Measurements from ENCODE around the gene ANKRD13B. TPM values are rescaled to one million over a fixed set of nuclear protein-coding genes. Genes with fewer than 3 reads are reported as not detected.

The ANKRD13B gene
- total and polyA plus RNA-seq, 12 donors: 1.0 to 23.8 (median 5.4) TPM

DNA sequence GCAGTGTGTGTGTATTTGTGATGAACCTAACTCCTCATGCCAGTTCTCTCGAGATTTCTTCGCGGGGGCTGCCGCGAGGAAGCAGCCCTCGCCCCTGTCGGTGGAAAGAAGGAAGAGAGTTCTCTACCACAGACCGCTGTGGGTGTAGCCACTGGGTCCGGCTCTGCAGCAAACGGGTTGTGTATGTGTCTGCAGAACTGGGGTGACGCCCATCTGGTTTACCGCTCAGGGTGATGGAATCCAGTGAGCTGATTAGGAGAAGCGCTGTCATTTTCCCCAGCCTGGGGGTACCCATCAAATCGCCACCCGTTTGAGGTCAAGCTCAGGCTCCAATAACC, 22.1 kb downstream of the ANKRD13B start:
- H3K36me3 ChIP-seq (replicated peaks in 1 of 2): no peaks in the 10 kb centered on the region
- TF ChIP-seq, protein P1, sequence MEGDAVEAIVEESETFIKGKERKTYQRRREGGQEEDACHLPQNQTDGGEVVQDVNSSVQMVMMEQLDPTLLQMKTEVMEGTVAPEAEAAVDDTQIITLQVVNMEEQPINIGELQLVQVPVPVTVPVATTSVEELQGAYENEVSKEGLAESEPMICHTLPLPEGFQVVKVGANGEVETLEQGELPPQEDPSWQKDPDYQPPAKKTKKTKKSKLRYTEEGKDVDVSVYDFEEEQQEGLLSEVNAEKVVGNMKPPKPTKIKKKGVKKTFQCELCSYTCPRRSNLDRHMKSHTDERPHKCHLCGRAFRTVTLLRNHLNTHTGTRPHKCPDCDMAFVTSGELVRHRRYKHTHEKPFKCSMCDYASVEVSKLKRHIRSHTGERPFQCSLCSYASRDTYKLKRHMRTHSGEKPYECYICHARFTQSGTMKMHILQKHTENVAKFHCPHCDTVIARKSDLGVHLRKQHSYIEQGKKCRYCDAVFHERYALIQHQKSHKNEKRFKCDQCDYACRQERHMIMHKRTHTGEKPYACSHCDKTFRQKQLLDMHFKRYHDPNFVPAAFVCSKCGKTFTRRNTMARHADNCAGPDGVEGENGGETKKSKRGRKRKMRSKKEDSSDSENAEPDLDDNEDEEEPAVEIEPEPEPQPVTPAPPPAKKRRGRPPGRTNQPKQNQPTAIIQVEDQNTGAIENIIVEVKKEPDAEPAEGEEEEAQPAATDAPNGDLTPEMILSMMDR (IDR thresholded peaks at IDR 0.05): no peak
- no peak for TF ChIP-seq POLR2A (IDR thresholded peaks at IDR 0.05)
- peaks cover 26 to 53% of the 10 kb centered on the region in 2 donors for H3K4me1 ChIP-seq (replicated peaks in 1 of 2)
- peak overlapping the region in 1 of 4 donors; percentile 48 for H3K4me3 ChIP-seq
- H3K27ac ChIP-seq: no peak overlapping the region
- peak in 2 of 7 donors; percentile 28 to 42 for DNase-seq
- intact Hi-C loops (cut with DNase I): loop anchor here in 1 of 2 donors (5.0 kb wide), 1 partner anchor 33 kb away; no protein-coding TSS in a partner anchor
- no peaks in the 10 kb centered on the region for H3K9me3 ChIP-seq (replicated peaks in 1 of 3)
- no peaks in the 10 kb centered on the region for H3K27me3 ChIP-seq
- WGBS, 4 donors: 16 to 37% (median 28%) methylated on average over 11 to 15 of the region's 15 CpGs

DNA sequence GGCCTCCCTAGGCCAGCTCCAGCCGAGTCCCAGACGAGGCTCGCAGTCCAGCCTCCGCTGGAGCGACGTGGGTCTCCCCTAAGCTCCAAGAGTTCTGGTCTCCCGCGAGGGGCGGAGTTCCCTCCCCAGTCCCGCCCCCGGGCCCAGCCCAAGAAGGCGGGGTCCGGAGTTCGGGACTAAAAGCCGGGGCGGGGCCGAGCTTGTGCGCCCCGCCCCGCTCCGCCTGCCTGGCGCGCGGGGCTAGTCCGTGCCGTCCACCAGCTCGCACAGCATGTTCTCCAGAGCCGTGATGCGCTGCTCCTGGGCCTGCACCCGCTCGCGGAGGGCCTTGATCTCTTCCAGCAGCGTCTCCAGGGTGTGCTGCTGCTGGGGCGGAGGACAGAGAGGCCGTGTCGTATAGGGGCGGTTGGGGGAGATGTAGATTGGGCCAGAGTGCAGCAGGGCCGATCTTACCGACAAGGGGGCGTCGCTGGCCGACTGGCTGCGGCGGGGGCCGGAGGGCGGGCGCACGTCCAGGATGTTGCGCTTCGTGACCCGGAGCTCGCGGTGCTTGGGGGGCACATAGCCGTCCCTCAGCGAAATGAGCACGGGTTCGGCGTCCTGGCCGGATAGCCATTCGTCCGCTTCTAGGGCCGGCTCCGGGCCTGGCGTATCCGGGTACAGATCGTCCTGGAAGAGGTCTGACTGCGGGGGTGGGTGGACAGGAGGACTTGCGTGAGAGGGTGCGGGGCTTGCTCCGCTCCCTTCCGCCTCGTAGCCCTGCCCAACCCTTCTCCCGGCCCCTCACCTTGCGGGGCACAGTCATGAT, 22.8 kb downstream of the ANKRD13B start:
- 0 to 4% (median 3%) methylated on average over 12 to 74 of the region's 74 CpGs for WGBS, 4 donors
- Histone ChIP-seq H3K27ac (peak overlapping the region in 1 of 5 donors; percentile 45), H3K27me3 (no peaks in the 10 kb centered on the region), H3K9me3 (replicated peaks in 1 of 3) (no peaks in the 10 kb centered on the region), H3K4me1 (replicated peaks in 1 of 2) (peaks cover 26 to 53% of the 10 kb centered on the region in 2 donors), H3K36me3 (replicated peaks in 1 of 2) (no peaks in the 10 kb centered on the region), H3K4me3 (peak overlapping the region in 2 of 4 donors; percentile 13 to 48)
- TF ChIP-seq POLR2A (IDR thresholded peaks at IDR 0.05): peak in 1 of 2 donors; percentile 64
- TF ChIP-seq, protein P1 (IDR thresholded peaks at IDR 0.05): no peak
- peak; percentile 77 to 90 (median 84) for DNase-seq
- intact Hi-C loops (cut with DNase I): loop anchor here in 1 of 2 donors (5.0 kb wide), 1 partner anchor 33 kb away; no protein-coding TSS in a partner anchor

DNA sequence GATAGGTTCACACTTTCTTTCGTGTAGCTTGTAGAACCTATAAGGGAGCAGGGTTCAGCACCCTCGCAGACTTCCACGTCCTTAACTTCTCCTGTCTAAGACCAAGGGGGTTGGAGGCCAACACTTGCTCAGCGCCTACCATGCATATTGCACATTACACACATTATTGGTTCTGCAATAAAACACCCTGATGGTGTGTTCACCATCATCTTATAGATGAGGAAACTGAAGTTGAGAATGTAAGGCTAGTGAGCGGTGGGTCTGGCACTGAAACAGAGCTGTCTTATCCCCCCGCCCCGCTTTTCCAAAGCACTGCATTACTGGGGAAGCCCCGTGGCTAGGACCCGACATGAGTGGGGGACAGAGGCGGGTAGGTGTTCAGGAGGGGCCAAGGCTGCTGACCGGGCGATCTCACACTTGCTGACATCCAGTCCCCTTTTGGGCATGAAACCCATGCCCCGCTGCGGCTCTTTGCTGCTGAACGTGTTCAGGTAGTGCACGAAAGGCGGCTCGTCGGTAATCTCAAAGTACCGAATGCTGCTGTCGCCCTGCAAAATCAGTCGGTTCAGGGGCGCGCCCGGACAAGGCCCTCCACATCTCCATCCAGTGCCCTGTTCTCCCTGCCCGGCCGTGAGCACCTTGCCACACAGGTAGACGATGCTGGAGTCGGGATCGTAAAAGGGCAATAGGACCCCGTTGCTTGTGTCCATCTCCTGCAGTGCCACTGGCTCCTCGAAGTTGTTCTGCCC, 23.5 kb downstream of the ANKRD13B start:
- Histone ChIP-seq H3K9me3 (replicated peaks in 1 of 3) (no peaks in the 10 kb centered on the region), H3K27me3 (no peaks in the 10 kb centered on the region), H3K4me1 (replicated peaks in 1 of 2) (peaks cover 26 to 53% of the 10 kb centered on the region in 2 donors), H3K4me3 (peak overlapping the region in 1 of 4 donors; percentile 50), H3K36me3 (replicated peaks in 1 of 2) (no peaks in the 10 kb centered on the region), H3K27ac (no peak overlapping the region)
- intact Hi-C loops (cut with DNase I): loop anchor here in 1 of 2 donors (5.0 kb wide), 1 partner anchor 34 kb away; no protein-coding TSS in a partner anchor
- DNase-seq: no peak
- no peak for TF ChIP-seq POLR2A (IDR thresholded peaks at IDR 0.05)
- TF ChIP-seq, protein P1 (IDR thresholded peaks at IDR 0.05): no peak
- WGBS, 4 donors: 35 to 46% (median 37%) methylated on average over 28 to 32 of the region's 32 CpGs

DNA sequence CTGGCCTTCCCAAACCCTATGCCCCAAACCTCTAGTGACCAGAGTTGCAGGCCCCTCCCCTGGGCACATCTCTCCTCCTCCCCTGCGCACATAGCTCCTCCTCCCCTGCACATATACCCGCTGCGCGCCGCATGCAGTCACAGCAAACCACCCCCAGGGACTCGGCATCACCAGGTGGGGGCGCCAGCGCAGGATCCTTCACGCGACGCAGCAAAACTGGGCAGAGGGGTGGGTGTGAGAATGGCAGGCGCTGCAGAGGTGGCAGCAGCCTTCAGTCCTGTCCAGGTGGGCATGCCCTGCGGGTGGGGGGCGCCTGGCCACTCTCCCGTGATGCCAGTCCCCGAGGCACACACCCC, 24.2 kb downstream of the ANKRD13B start:
- Histone ChIP-seq H3K4me1 (replicated peaks in 1 of 2) (peaks cover 27 to 57% of the 10 kb centered on the region in 2 donors), H3K36me3 (replicated peaks in 1 of 2) (no peaks in the 10 kb centered on the region), H3K27me3 (no peaks in the 10 kb centered on the region), H3K27ac (no peak overlapping the region), H3K4me3 (peak overlapping the region in 1 of 4 donors; percentile 50), H3K9me3 (replicated peaks in 1 of 3) (no peaks in the 10 kb centered on the region)
- WGBS, 4 donors: 5 to 27% (median 7%) methylated on average over 3 to 16 of the region's 16 CpGs; no CpG with 5 or more reads in 1 of the 4 donors
- no peak for TF ChIP-seq POLR2A (IDR thresholded peaks at IDR 0.05)
- TF ChIP-seq, protein P1 (IDR thresholded peaks at IDR 0.05): peak; percentile 33 to 66 (median 42)
- DNase-seq: peak; percentile 71 to 86 (median 77)
- intact Hi-C loops (cut with DNase I): loop anchor here in 1 of 2 donors (5.0 kb wide), 1 partner anchor 35 kb away; no protein-coding TSS in a partner anchor
